ENCODE measurements around the gene ATP1A2. TPM values are rescaled to one million over a fixed set of nuclear protein-coding genes. Genes with fewer than 3 reads are reported as not detected.

The ATP1A2 gene
- total and polyA plus RNA-seq, 10 of the 15 experiments (the other 5 are each of a cell fraction or from before 2014, with no cell fraction given), result 0.15 TPM; not detected in 9

GRCh38 chr1:160120797-160121196 is 5.2 kb downstream of the ATP1A2 start:
- Histone ChIP-seq H2AFZ (ENCODE audit: control insufficient read depth, low read depth, low read length) (no peak overlapping the region), H3K27ac (ENCODE audit: control insufficient read depth, insufficient read depth) (no peak overlapping the region), H3K79me2 (ENCODE audit: control insufficient read depth, insufficient read depth, low read length) (no peaks in the 10 kb centered on the region), H3K9ac (ENCODE audit: control insufficient read depth, insufficient read depth, low read length) (no peak overlapping the region), H3K9me3 (replicated peaks; ENCODE audit: control insufficient read depth, insufficient read depth, low read length) (no peaks in the 10 kb centered on the region), H3K4me2 (ENCODE audit: control insufficient read depth, insufficient read depth) (no peak overlapping the region), H3K4me1 (ENCODE audit: control insufficient read depth, insufficient read depth, low read length) (no peaks in the 10 kb centered on the region), H4K20me1 (ENCODE audit: control insufficient read depth, insufficient read depth) (0 out of 2 replicates have a peak, but pooled peaks cover 3% of the 10 kb centered on the region), H3K27me3 (replicated peaks in 1 of 2; ENCODE audit: control insufficient read depth in 2 of 2, insufficient read depth in 2 of 2, low read length in 1 of 2) (peaks cover 0 to 5% of the 10 kb centered on the region in 2 experiments; a peak in 2 of 4 replicates), H3K36me3 (ENCODE audit: control insufficient read depth in 2 of 2, insufficient read depth in 2 of 2, low read length in 1 of 2) (no peaks in the 10 kb centered on the region), H3K4me3 (no peak overlapping the region)
- FAIRE-seq (no peak), DNase-seq (ENCODE audit: low read depth, low spot score) (no peak), ATAC-seq (no peak)
- intact Hi-C loops (cut with micrococcal nuclease; ENCODE audit: unreplicated experiment), result no loop called here
- POLR2A ChIA-PET, result no interaction called here
- no TSS peak for BruUV-seq (replicated peaks)
- CTCF ChIA-PET, result interaction anchor here (0.6 kb wide), 1 partner anchor 71 kb away, joined by 3 read pairs; no protein-coding TSS in a partner anchor
- TF ChIP-seq RB1 (IDR thresholded peaks at IDR 0.05; ENCODE audit: borderline replicate concordance) (no peak), RBBP5 (conservative IDR thresholded peaks at IDR 0.05) (no peak), ELK1 (IDR thresholded peaks at IDR 0.05; ENCODE audit: low read depth, low read length) (no peak), ZBTB4 (CRISPR knock-in tag; IDR thresholded peaks at IDR 0.05) (no peak), TBL1XR1 (IDR thresholded peaks at IDR 0.05; ENCODE audit: low read depth, low read length) (no peak), POLR2AphosphoS5 (IDR thresholded peaks at IDR 0.05; ENCODE audit: low read length) (no peak), PML (IDR thresholded peaks at IDR 0.05; ENCODE audit: low read length) (no peak)
- in situ Hi-C loops (cut with MboI), result no loop called here
- SMC1A ChIA-PET (ENCODE audit: uncharacterized antibody, unreplicated experiment), result no interaction called here
- RAD21 ChIA-PET (ENCODE audit: unreplicated experiment), result no interaction called here
- 52% methylated on average over 5 of the region's 5 CpGs for WGBS (ENCODE audit: insufficient coverage, insufficient replicate concordance, low lambda C conversion rate, missing lambda C conversion rate)
